ENCODE data around the gene IARS2. TPM values are rescaled to one million over a fixed set of nuclear protein-coding genes. Genes with fewer than 3 reads are reported as not detected.
"Not testable (repeated sequence)": the region's sequence is repeated elsewhere in the genome, so short reads cannot be mapped to it uniquely, and the experiment has no call there.

IARS2 gene
- total and polyA plus RNA-seq, 8 donors, result 7.6 to 30.5 (median 20.6) TPM

DNA sequence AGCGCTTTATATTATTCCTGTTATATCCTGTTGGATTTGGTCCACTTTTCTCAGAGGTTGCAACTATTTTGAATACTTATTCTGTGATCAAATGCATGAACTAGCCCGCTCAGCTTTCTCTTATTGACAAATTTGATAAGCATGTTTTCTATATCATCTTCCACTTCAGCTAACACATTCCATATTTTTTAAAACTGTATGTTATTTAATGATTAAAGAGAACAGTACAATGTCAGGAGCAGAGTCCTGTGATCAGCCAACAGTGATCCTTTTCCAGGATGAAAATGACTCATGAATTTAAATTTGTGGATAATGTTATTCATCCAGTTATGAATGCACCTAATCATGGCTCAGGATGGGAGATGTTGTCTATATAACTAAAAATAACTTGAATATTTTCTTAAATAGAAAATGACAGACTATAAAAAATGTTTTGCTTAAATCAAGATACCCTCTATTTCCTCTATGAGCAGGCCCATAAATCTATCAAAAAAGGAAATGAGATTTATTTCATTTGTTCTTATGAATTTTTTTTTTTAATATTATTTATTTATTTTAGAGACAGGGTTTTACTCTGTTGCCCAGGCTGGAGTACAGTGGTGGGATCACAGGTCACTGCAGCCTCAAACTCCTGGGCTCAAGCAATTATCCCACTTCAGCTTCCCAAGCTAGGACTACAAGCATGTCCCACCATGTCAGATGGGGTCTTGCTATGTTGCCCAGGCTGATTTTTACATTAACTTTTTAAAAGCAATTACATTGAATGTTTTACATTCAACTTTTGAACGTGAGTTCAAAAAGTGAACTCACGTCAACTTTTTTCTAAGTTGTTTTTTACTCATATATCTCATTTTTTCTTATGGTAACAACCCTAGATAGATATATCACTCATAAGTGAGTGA, 16.8 kb upstream of the IARS2 start:
- H3K27me3 ChIP-seq, result no peaks in the 10 kb centered on the region
- intact Hi-C loops (cut with DNase I), result no loop called here
- no peaks in the 10 kb centered on the region for H3K9me3 ChIP-seq
- TF ChIP-seq CTCF (IDR thresholded peaks at IDR 0.05), result no peak
- DNase-seq, result no peak
- peak; percentile 23 for FAIRE-seq
- no peak overlapping the region for H3K4me3 ChIP-seq
- WGBS, 2 donors, result 89 to 91% methylated on average over 4 of the region's 4 CpGs
- H3K4me1 ChIP-seq, result no peaks in the 10 kb centered on the region
- H3K36me3 ChIP-seq, result peaks cover 0 to 20% (median 4%) of the 10 kb centered on the region in 3 donors
- ATAC-seq, result no peak
- H3K27ac ChIP-seq, result no peak overlapping the region

- intact Hi-C loops (cut with DNase I), result no loop called here
- TF ChIP-seq CTCF (IDR thresholded peaks at IDR 0.05), result no peak
These were observed 16.0 kb upstream of the IARS2 start for GRCh38 chr1:220077887-220078286.

DNA sequence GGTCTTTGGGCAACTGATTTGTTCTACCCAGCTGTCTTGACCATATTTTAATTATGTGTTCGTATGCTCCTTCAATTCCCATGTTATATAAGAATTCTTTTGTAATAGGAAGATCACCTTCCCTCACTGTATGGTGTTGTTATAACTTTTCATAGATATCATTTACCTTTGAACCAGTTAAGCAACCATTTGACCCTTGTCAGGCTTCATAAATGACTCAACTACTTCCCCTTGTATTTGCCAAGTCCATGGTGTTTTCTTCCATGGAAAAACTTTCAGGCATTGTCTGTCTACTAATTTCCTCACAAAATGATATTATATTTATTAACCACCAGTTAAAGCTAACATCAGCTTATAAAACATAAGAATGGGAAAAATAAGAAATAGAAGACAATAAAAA, 9.5 kb upstream of the IARS2 start:
- ATAC-seq, result peak in 1 of 4 donors; percentile 43
- DNase-seq, result no peak
- no peaks in the 10 kb centered on the region for H3K27me3 ChIP-seq
- no peak overlapping the region for H3K27ac ChIP-seq
- peaks cover 0 to 3% (median 0%) of the 10 kb centered on the region in 3 donors for H3K4me1 ChIP-seq
- no peak overlapping the region for H3K4me3 ChIP-seq
- 90 to 93% methylated on average over 1 of the region's 1 CpG for WGBS, 2 donors
- no peaks in the 10 kb centered on the region for H3K36me3 ChIP-seq
- no peak for FAIRE-seq
- no peak for TF ChIP-seq CTCF (IDR thresholded peaks at IDR 0.05)
- intact Hi-C loops (cut with DNase I), result no loop called here
- H3K9me3 ChIP-seq, result no peaks in the 10 kb centered on the region

More at GRCh38 chr1:220077887-220078286, 16.0 kb upstream of the IARS2 start:
- 97 to 99% methylated on average over 3 of the region's 3 CpGs for WGBS, 2 donors
- FAIRE-seq (no peak), ATAC-seq (no peak), DNase-seq (no peak)
- peaks cover 0 to 12% (median under 1%) of the 10 kb centered on the region in 3 donors for H3K36me3 ChIP-seq
- H3K4me3 ChIP-seq, result no peak overlapping the region
- H3K9me3 ChIP-seq, result no peaks in the 10 kb centered on the region
- H3K27me3 ChIP-seq, result no peaks in the 10 kb centered on the region
- H3K27ac ChIP-seq, result no peak overlapping the region
- H3K4me1 ChIP-seq, result no peaks in the 10 kb centered on the region

DNA sequence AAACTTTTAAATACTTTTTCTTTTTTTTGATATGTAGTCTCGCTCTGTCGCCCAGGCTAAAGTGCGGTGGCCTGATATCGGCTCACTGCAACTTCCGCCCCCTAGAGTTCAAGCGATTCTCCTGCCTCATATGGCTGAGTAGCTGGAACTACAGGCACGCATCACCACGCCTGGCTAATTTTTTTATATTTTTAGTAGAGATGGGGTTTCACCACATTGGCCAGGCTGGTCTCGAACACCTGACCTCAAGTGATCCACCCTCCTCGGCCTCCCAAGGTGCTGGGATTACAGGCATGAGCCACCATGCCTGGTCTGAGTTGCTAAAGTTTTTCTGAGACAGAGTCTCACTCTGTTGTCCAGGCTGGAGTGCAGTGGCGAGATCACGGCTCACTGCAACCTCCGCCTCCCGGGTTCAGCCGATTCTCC, 7.7 kb upstream of the IARS2 start:
- H3K4me1 ChIP-seq; ATAC-seq; H3K4me3 ChIP-seq; H3K9me3 ChIP-seq; H3K36me3 ChIP-seq; intact Hi-C loops (cut with DNase I); FAIRE-seq; H3K27ac ChIP-seq; H3K27me3 ChIP-seq; DNase-seq: not testable (repeated sequence)
- WGBS, 2 donors, result 94% methylated on average over 15 of the region's 15 CpGs

DNA sequence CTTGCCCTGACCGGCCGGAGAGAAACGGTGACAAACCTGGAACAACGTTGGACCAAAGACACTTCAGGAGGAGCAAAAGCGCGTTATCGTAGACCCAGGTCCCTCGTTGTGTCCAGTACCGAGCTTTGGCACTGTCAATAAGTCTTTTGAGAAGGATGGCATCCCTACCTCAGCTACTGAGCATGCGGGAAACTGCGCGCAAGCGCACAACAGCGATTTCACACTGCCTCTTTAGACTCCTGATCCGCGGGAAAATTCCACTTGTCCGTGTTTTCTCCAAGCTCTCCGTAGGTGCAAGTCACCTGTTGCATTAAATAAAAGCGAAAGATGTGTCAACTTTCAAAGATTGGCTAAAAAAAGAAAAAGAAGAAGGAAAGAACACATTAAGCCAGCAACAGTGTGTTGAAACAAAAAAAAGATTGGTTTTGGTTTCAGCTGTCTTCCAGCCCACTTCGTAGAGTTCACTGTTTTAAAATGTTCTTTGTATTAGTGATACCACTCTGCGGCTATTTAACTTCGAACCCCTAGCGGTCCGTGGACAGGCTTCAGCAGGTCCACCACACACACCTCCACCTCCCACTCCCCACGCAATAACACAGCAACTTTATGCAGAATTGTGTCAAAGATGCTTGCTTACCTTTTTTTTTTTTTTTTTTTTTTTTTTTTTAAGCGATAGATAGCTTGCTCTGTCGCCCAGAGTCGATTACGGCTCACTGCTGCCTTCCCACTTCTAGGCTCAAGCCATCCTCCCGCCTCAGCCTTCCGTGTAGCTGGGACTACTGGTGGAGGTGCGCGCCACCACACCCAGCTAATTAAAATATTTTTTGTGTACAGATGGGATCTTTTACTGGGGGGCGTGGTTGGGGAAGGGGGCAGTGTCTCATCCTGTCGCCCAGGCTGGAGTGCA, 4.0 kb upstream of the IARS2 start, which contains the start of gene BPNT1:
TSS of gene BPNT1 (minus strand) at position 139 of the 907 bp plus-strand sequence. CDS start 9,942 bp downstream, outside the sequence.
- Histone ChIP-seq H3K27ac (peak within 1 kb of the TSS in 2 of 4 donors; percentile 41 to 60), H3K36me3 (no peaks in the 10 kb centered on the region), H3K4me3 (peak within 1 kb of the TSS; percentile 33 to 58 (median 49)), H3K27me3 (no peaks in the 10 kb centered on the region), H3K4me1 (peaks cover 0 to 4% (median under 1%) of the 10 kb centered on the region in 3 donors), H3K9me3 (no peaks in the 10 kb centered on the region)
- intact Hi-C loops (cut with DNase I), result no loop called here
- DNase-seq (peak; percentile 94 to 98 (median 95)), FAIRE-seq (peak; percentile 76), ATAC-seq (peak; percentile 69 to 89 (median 80))
- TF ChIP-seq CTCF (IDR thresholded peaks at IDR 0.05), result no peak
- 2% methylated on average over 35 of the region's 35 CpGs for WGBS, 2 donors

Data from pancreas (tissue), 10 donors.